HG02884 (cell line): ENCODE results near the gene CCN5.
"Not testable (repeated sequence)": the region's sequence is repeated elsewhere in the genome, so short reads cannot be mapped to it uniquely, and the experiment has no call there.

Experiments used
- ATAC-seq: cut with Tn5 transposase; IDR thresholded peaks from one replicate; pipeline ENCODE4 v1.9.1; 2021; ENCODE audit warnings: mild to moderate bottlenecking, moderate library complexity; ENCODE audit not compliant: unreplicated experiment

Gene CCN5

DNA sequence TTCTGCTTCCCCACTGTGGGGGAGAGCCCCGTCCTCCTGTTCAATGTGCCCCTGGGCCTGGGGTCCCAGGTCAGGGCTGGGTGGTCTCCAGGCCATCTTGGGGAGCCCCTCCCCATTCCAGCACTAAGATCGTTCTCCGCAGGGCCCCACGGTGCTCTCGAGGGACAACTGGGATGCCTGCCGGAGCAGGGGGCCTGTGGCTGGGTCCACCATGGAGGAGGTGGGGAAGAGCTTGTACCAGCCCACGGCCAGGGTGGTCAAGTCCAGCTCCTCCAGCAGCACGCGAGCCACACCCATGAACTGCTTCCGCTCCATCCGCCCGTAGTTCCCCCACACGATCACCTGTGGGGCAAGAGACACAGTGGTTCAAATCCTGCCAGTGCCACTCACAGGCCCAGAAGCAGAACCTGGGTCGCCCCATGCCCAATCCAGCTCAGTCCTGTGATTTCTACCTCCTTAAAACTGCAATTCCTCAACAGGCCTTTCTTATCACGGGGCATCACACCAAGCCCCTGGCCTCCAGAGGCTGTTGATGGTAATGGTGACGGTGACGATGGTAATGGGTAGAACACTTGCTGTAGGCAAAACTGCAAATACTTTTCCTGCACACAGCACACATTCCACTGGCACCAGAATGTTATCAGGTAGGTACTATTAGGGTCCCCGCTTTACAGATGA is 41.0 kb downstream of the CCN5 start:
- no peak for ATAC-seq

DNA sequence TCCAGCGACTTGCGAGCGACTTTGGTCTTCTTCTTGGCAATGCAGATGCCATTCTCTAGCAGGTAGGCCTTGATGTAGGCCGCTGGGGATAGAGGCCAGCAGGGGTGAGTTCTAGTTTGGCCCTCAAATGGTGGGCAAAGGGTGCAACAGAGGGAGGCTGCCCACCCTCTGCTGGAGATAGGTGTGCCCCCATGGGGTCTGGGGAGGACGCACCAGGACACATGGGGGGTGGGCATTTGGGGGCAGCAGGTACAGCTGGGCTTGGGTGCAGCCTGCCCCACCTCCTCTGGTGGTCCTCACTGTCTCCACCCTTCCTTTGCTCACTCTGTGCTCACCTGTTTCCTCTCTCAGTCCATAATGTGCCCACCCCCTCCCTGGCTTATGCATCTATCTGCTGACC is 41.8 kb downstream of the CCN5 start:
- ATAC-seq, result no peak

DNA sequence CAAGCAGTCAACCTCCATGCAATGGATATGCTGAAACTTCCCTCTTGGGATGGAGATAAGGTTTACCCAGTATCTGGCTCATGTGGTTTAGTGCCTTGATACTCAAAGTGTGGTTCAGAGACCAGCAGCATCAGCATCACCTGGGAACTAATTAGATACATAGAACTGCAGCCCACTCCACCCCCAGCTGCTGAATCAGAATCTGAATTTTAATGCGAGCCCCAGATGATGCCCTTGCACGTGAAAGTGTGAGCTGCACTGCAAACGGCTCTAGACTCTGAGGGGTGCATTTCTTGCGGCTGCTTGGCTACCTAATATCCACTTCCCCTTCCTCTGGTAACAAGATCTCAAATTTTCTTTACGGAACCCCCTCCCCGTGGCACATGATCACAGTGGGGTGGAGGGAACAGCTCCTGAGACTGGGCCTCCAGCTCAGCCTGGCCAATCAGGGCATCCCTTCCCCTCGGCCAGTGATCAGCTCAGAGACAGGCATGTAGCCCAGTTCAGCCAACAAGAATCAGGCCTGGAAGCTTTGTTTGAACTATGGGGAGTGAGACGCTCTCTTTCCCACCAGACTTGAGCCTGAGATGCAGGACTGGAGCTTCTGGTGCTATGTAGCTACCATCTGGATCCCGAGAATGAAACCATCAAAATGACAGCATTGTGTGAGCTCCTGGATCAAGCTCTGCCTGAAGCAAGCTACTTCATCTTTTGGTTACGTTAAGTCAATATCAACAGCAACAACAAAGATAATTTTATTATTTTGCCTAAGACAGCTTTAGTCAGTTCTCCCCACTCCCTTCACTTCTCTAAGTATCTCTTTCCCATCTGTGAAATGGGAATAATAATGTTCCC is 43.3 kb downstream of the CCN5 start:
- ATAC-seq, result no peak

DNA sequence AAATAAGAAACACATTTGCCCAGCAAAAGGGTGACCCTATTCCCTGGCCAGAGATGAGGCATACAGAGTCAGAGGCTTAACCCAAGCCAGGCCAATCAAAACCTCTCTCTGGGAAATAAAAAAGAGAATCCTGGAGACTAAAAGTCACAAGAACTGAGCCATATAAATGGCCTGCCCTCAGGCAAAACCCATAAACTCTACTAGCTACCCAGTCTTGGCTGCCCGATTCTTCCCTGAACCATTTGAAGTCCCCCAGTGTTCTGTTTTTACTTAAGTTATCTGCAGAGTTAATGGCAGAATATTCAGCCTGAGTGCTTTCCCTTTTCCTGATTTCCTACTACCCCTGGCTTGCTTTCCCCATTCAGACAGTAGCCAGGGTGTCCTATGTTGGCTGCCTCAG is 44.4 kb downstream of the CCN5 start:
- no peak for ATAC-seq

DNA sequence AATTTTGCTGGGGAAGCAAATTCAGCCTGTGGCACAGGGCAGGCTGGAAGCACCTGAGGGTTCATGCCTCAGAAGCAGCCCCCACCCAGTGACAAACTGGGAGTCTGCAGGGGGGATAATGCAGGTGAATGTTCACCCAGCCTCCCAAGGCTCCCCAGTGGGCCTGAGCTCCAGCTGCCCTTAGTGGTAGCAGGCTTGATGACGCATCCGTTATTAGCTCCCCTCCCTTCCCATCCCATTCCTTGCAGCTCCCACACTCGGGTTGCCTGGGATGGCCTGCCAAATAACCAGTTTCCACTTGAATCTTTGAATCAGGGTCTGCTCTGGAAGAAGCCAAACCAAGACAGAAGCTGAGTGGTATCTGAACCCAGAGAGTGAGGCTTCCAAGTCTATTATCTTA is 46.3 kb downstream of the CCN5 start:
- no peak for ATAC-seq

DNA sequence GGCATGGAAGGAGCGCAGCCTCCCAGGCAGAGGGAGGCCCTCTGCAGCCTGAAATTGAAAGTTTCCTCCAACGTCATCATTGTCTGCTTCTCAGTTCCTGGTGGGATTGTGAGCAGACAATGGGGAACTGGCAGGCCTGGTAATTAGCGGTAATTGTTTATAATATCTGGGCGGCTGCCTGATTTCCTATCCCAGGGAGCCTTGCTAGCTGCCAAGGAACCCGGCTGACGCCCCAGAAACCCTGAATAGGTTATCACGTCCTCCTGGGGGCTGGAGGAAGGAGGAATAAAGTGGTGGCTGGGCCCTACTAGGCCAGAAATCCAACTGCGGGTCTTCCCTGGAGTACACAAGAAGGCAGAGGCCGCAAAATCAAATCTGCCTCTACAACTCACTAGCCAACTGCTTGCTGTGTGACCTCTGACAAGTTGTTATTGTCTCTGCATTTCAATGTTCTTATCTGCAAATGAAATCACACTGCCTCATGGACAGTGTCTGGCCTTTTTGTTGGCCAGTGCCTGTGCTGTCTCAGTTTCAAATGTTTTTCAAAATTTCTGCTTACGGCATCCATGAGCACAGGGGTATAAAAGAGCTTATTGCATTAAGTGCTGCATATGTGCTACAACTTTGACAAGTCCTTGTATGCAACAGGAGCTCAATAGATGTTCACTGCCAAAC is 47.4 kb downstream of the CCN5 start:
- ATAC-seq, result no peak

DNA sequence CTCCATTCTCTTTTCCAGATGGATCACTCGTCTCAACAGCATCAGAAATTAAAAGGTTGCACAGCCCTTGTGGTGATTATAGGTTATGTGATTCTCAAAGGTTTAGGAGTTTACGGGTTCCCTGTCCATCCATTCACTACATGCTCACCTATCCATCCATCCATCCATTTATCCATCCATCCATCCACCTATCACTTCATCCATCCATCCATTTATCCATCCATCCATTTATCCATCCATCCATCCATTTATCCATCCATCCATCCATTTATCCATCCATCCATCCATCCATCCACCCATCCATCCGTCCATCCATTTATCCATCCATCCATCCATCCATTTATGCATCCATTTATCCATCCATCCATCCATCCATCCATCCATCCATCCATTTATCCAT is 48.6 kb downstream of the CCN5 start:
- not testable (repeated sequence) for ATAC-seq

DNA sequence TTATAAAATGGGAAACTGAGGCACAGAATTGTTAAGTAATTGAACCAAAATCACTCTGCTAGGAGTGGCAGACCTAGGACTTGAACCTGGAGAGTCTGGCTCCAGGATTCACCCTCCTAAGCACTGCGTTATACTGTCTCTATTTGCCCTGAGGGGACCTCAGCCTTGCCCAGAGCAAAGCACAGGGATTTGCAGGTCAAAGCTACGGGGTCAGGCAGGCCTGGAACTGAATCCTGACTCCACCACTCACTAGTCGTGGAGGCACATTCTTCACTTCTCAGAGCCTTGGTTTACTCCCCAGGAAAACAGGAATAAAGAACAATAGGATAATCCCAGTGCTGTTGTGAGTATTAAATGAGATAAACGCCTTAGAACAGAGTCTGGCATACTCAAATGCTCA is 49.9 kb downstream of the CCN5 start:
- ATAC-seq, result no peak

DNA sequence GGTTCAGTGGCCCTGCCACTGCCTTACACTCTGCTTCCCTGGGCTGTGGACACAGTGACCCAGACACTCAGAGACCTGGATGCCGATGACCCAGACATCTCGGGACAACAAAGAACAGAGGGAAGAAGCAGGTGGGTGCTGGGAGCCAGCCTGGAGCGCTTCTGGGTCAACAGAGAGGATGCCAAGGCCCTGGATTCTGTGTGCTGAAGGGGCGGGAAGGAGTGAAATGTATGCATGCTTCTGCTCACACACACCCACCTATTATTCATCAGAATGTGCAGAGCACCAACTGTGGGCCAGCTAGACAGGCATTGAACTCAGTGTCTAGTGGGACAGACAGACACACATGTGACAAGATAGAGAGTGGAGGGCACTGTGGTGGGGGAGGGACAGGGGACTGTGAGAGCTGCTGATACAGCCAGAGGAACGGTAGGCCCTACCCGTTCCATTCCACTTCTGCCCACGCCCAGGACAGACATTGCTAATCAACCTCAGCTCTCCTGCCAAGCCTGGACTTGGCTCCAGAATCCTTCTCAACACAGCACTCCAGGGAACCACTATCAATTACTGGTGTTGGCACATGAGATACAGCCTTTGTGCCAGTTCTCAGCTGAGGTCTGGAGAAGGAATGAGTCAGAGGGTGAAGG is 50.7 kb downstream of the CCN5 start:
- ATAC-seq, result no peak

DNA sequence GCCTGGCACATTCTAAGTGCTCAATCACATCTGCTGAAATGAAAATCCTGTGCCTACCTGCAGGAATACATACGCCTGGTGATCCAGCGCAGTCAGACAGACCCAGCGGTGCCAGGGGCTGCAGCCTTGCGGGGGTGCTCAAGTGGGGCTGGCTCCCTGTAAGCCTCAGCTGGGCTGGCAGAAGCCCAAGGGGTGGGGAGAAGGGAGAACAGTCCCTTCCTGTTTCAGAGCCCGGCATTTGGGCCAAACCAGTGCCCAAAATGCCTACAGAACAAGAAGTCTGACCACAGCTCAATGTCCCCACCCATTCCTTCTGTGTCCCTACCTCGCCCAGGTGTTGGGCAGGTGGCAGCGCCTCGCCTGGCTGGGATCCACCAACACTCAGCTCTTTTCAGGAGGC is 53.1 kb downstream of the CCN5 start:
- ATAC-seq, result no peak

DNA sequence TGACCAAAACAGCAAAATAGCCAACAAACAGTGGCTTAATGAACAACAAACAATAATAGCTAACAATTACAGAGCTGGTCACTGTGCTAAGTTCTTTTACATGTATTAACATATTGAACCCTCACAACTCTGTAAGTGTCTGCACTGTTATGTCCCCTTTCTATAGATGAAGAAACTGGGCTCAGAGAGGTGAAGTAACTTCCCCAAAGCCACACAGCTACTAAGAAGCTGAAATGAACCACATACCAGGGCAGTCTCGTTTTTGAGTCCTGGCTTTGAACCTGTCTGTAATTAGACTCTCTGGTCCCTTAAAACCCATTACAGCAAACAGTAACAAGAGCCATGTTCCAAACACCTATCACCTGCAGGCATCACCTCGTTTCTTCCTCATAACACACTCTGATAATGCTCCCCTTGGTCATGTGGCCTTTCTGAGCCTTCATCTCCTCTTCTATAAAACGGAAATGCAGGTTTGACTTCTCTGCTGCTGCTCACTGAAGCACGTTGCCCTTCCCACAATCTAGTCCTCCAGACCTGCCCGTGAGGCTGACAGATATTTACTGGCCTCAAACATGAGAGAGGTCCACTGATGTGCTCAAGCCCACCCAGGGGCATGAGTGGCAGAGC is 53.8 kb downstream of the CCN5 start:
- no peak for ATAC-seq

DNA sequence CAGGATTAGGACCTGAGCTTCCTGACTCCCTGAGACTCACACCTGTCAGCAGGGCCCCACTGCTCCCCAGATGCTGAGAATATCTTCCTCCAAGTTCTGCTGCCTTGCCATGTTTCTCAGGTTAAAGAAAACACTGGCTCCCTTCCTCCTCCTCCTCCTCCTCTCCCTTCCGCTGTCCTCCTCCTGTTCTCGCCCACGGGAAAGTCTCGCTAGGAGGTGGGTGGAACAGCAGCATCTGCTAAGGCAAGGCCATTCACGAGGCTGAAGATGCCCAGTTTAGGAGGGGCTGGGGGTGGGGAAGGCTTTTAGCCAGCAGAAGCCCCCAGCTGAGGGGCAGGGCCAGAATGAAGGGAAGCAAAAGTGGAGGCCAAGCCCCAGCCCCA is 54.3 kb downstream of the CCN5 start:
- ATAC-seq, result no peak

DNA sequence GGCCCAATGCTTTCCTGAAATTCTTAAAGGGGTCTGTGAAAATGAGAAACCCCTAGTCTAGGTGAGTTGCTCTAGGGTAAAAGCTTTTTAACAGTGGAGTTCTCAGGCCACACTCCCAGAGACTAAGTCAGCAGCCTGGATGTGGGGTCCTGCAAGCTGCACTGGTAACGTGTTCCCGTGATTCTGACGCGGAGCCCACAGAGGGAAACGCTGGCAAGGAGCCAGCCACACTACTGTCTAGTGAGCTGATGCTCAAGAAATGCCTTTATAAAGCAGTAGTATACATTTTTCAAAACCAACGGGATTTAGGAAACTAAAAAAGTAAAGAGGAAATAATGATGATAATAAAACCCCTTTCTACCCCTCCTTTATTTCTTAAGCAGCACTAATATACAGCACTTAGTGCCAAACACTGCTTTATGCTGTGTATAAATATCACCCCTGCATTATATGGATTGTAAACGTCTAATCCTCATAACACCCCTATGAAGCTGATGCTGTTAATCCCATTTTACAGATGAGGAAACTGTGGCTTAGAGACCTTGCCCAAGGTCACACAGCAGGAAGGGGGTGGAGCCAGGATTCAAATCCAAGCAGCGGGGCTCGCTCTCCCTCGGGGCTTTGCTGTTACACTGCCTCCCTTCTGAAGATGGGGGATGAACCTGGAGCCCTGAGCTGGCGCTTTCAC is 55.5 kb downstream of the CCN5 start:
- no peak for ATAC-seq

DNA sequence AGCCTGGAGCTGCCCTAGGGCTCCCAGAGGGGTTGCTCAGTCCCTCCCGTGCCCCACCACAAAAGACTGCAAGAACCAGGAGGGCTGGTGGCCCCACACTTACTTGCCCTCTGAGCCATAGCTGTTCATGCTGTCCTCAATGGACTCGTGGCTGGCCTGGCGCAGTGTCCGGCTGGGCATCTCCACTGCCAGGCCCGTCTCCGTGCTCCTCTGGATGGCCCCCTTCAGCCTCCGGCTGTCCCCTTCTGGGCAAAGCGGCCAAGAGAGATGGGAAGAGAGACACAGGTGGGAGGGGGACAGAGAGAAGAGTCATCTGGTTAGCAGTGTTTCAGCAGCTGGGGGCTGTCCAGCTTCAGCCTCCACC is 56.0 kb downstream of the CCN5 start:
- no peak for ATAC-seq

DNA sequence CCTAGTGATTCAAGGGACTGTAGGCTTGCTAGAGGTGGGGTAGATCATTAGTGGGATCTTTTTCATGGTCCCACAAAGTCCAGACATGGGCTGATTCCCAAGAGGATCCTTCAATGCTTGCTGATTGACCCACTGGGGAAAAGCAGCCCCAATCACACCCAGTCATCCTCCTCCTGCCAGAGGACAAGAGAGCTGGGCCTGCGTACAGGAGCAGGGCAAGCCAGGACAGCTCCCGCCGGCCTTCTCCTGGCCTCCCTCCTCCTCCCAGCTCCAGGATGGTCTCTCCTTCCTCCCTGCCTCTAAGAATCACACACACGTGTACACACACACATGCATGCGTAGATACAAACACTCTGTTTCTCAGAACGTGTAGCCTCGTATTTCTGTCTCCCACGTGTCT is 57.5 kb downstream of the CCN5 start:
- ATAC-seq, result no peak

DNA sequence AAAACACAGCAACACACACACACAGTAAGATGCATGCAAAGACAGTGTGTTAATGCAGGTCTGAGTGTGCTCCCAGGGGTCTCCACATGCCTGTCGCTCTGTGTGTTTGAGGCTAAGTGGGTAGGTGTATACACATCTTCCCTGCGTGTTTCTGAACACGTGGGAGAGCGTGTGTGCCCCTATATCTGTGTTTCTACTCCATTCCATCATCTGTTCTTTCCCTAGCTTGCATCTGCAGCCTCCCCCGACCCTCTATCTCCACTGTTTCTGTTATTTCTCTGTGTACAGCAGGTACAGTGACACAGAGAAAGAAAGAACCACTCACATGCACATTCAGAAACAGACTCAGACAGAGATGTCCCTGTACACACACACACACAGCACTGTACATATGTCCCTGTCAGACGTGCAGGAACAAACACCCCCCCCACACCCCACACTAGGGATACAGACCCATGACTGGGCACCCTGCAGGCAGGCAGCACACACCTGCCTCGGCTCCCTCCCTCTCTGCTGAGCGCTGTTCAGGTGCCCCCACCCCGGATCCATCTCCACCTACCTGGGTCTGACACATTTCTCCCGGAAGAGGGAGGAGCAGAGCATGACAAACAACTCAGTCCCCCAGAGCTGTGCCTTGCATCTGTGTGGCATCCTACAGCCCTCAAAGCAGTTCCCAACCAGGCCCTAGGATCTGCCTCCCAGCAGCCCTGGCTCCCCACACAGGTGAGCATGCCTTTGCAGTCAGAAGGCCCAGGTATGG is 58.1 kb downstream of the CCN5 start:
- no peak for ATAC-seq

DNA sequence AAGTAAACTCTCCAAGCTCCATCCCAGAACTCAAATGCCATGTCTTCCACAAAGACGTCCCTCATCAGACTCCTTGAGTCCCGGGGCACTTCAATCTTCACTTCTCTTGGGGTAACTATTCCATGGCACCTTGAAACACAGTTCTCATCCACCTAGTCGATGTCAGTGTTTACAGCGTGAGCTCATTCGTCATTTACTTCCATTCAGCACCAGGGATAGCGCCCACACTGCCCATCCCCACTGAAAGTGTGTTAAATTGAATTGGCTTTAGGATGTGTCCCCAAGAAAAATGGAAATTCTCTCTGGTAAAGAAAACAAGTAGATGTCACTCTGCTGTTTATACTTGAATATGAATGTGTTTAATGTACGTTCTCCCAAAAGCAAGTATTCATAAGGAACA is 61.8 kb downstream of the CCN5 start:
- ATAC-seq, result no peak
